ENCODE data around the gene PSMD10.
A peak's percentile ranks its signal among the peaks of the same experiment; 100 is the strongest.

Gene PSMD10

GRCh38 chrX:108059801-108060200 lies 31.5 kb downstream of the PSMD10 start:
- DNase-seq (ENCODE audit: low spot score in 2 of 2), result no peak
- no peaks in the 10 kb centered on the region for H3K4me1 ChIP-seq
- peaks cover 11% of the 10 kb centered on the region for H3K27me3 ChIP-seq (ENCODE audit: low read depth)
- H3K36me3 ChIP-seq (replicated peaks), result no peaks in the 10 kb centered on the region
- H3K4me3 ChIP-seq, result no peak overlapping the region
- H3K9me3 ChIP-seq, result no peaks in the 10 kb centered on the region
- in situ Hi-C loops (cut with MboI; ENCODE audit: low sequenced_read_pairs), result loop anchor here (25.0 kb wide), 1 partner anchor 398 kb away; no protein-coding TSS in a partner anchor

- in situ Hi-C loops (cut with MboI; ENCODE audit: low sequenced_read_pairs), result loop anchor here (25.0 kb wide), 1 partner anchor 393 kb away; no protein-coding TSS in a partner anchor
- no peak for DNase-seq (ENCODE audit: low spot score in 2 of 2)
Observed at GRCh38 chrX:108055546-108055945, 35.8 kb downstream of the PSMD10 start.

GRCh38 chrX:108053218-108053617 lies 38.1 kb downstream of the PSMD10 start:
- Histone ChIP-seq H3K4me1 (no peaks in the 10 kb centered on the region), H3K9me3 (no peaks in the 10 kb centered on the region), H3K27me3 (ENCODE audit: low read depth) (peaks cover 11% of the 10 kb centered on the region), H3K36me3 (replicated peaks) (no peaks in the 10 kb centered on the region), H3K4me3 (no peak overlapping the region)
- DNase-seq (ENCODE audit: low spot score in 2 of 2), result no peak
- in situ Hi-C loops (cut with MboI; ENCODE audit: low sequenced_read_pairs), result loop anchor here (25.0 kb wide), 1 partner anchor 391 kb away; no protein-coding TSS in a partner anchor

More at GRCh38 chrX:108055546-108055945, 35.8 kb downstream of the PSMD10 start:
- Histone ChIP-seq H3K27me3 (ENCODE audit: low read depth) (peaks cover 11% of the 10 kb centered on the region), H3K9me3 (no peaks in the 10 kb centered on the region), H3K4me1 (no peaks in the 10 kb centered on the region), H3K4me3 (no peak overlapping the region), H3K36me3 (replicated peaks) (no peaks in the 10 kb centered on the region)

- H3K4me1 ChIP-seq, result no peaks in the 10 kb centered on the region
- H3K4me3 ChIP-seq, result no peak overlapping the region
- H3K9me3 ChIP-seq, result no peaks in the 10 kb centered on the region
- H3K36me3 ChIP-seq (replicated peaks), result no peaks in the 10 kb centered on the region
- H3K27me3 ChIP-seq (ENCODE audit: low read depth), result no peaks in the 10 kb centered on the region
- in situ Hi-C loops (cut with MboI; ENCODE audit: low sequenced_read_pairs), result loop anchor here (25.0 kb wide), 1 partner anchor 387 kb away; no protein-coding TSS in a partner anchor
- DNase-seq (ENCODE audit: low spot score in 2 of 2), result no peak
Observed at GRCh38 chrX:108049649-108050048, 41.7 kb downstream of the PSMD10 start.

- in situ Hi-C loops (cut with MboI; ENCODE audit: low sequenced_read_pairs), result no loop called here
- no peaks in the 10 kb centered on the region for H3K27me3 ChIP-seq (ENCODE audit: low read depth)
- no peaks in the 10 kb centered on the region for H3K9me3 ChIP-seq
- H3K4me3 ChIP-seq, result no peak within 1 kb of the TSS
- H3K4me1 ChIP-seq, result no peaks in the 10 kb centered on the region
- DNase-seq (ENCODE audit: low spot score in 2 of 2), result no peak
- no peaks in the 10 kb centered on the region for H3K36me3 ChIP-seq (replicated peaks)
Observed at GRCh38 chrX:108044554-108045256, 46.6 kb downstream of the PSMD10 start, which contains the start of gene VSIG1. VSIG1 (plus strand) TSS chrX:108045065; CDS start chrX:108045131, 66 bp downstream.

- DNase-seq (ENCODE audit: low spot score in 2 of 2), result no peak
- peaks cover 14% of the 10 kb centered on the region for H3K4me1 ChIP-seq
- H3K27me3 ChIP-seq (ENCODE audit: low read depth), result no peaks in the 10 kb centered on the region
- in situ Hi-C loops (cut with MboI; ENCODE audit: low sequenced_read_pairs), result no loop called here
- no peaks in the 10 kb centered on the region for H3K9me3 ChIP-seq
- no peak overlapping the region for H3K4me3 ChIP-seq
- no peaks in the 10 kb centered on the region for H3K36me3 ChIP-seq (replicated peaks)
Observed at GRCh38 chrX:108036298-108036973, 54.9 kb downstream of the PSMD10 start.

- Histone ChIP-seq H3K4me3 (no peak overlapping the region), H3K27me3 (ENCODE audit: low read depth) (no peaks in the 10 kb centered on the region), H3K36me3 (replicated peaks) (no peaks in the 10 kb centered on the region), H3K9me3 (no peaks in the 10 kb centered on the region), H3K4me1 (peaks cover 14% of the 10 kb centered on the region)
- in situ Hi-C loops (cut with MboI; ENCODE audit: low sequenced_read_pairs), result no loop called here
- peak; percentile 35 to 64 for DNase-seq (ENCODE audit: low spot score in 2 of 2)
Observed at GRCh38 chrX:108034725-108035124, 56.6 kb downstream of the PSMD10 start.
